K562 (cell line): ENCODE data around the gene LRP1B. TPM values are rescaled to one million over a fixed set of nuclear protein-coding genes. Genes with fewer than 3 reads are reported as not detected.

ENCODE experiments used
- ATAC-seq: fragments of 200-7000 bp; cut with Tn5 transposase; 3 replicates; pipeline ENCODE4 v1.9.1; 2020; ENCODE audit warnings: moderate library complexity
- BruUV-seq: library from RNA; stranded (reverse); fragments of 400-500 nt; replicated peaks from 2 replicates; lab custom pipeline; 2021; lab: Mats Ljungman, UMichigan
- CTCF ChIA-PET: fragments of 300-600 bp; formaldehyde crosslinking; extraction: SDS; loops from one replicate; lab custom pipeline; 2021; ENCODE audit warnings: low intra/inter-chr PET ratio; lab: Yijun Ruan, JAX
- POLR2A ChIA-PET: fragments of 300-600, 350-650 bp; sonication (Branson Sonifier 250); formaldehyde crosslinking; extraction: SDS; loops from one replicate; lab custom pipeline; 2021; ENCODE audit warnings: antibody characterized with exemption, inconsistent platforms; lab: Yijun Ruan, JAX
- DNase-seq, 4 experiments: peaks; one replicate each; pipeline versions ENCODE4 v3.0.0 to v3.0.0-alpha.2; 2011 to 2018; ENCODE audit warnings: low spot score in 3 of 4, mixed read lengths in 3 of 4; ENCODE audit errors: extremely low read depth in 1 of 4
- FAIRE-seq: peaks from 2 replicates; lab custom pipeline; 2011; peaks lifted over from hg19 to GRCh38; lab: Jason Lieb, UNC
- H2AFZ ChIP-seq: 2 replicates; pipeline ENCODE4 v1.6.0; 2011; ENCODE audit warnings: low read depth, low read length, control low read depth, inconsistent platforms
- H3K27ac ChIP-seq: fragments of 200-600 bp; 3 replicates; pipeline ENCODE4 v1.8.0; 2011; ENCODE audit warnings: low read depth, mild to moderate bottlenecking, control low read depth, inconsistent platforms, low read length, moderate library complexity, mixed read lengths; ENCODE audit errors: extremely low read depth
- H3K27me3 ChIP-seq, 2 experiments: fragments of 300-600 bp in 1 of 2; 2 replicates in 1 of 2; 3 replicates in 1 of 2; pipeline versions ENCODE4 v1.6.0 to v1.8.0; 2011; ENCODE audit warnings: inconsistent platforms in 2 of 2, low read length in 2 of 2, mild to moderate bottlenecking in 1 of 2, mixed read lengths in 1 of 2, moderate library complexity in 1 of 2; ENCODE audit not compliant: control insufficient read depth in 2 of 2, insufficient read depth in 2 of 2
- H3K36me3 ChIP-seq: fragments of 300-600 bp; 3 replicates; pipeline ENCODE4 v1.8.0; 2011; ENCODE audit warnings: mild to moderate bottlenecking, low read length, inconsistent platforms; ENCODE audit not compliant: control insufficient read depth, insufficient read depth
- H3K4me1 ChIP-seq, 2 experiments: fragments of 200-600 bp in 1 of 2; replicated peaks in 1 of 2; 2 replicates in 1 of 2; 3 replicates in 1 of 2; pipeline versions ENCODE4 v1.5.1 to v1.8.0; 2011; ENCODE audit warnings: inconsistent platforms in 2 of 2, low read length in 2 of 2, mild to moderate bottlenecking in 1 of 2, mixed read lengths in 1 of 2, moderate library complexity in 1 of 2; ENCODE audit not compliant: control insufficient read depth in 2 of 2, insufficient read depth in 2 of 2
- H3K4me2 ChIP-seq: 2 replicates; pipeline ENCODE4 v1.6.1; 2011; ENCODE audit warnings: low read length, control low read depth, inconsistent platforms, mixed read lengths; ENCODE audit not compliant: insufficient read depth
- H3K4me3 ChIP-seq: fragments of 200-600 bp; sonication (generic), shearing (Covaris generic); 2 replicates; pipeline ENCODE4 v1.5.1; 2016; ENCODE audit warnings: control low read depth, inconsistent platforms
- H3K79me2 ChIP-seq: fragments of 200-600 bp; 3 replicates; pipeline ENCODE4 v1.8.0; 2011; ENCODE audit warnings: low read length, inconsistent platforms; ENCODE audit not compliant: control insufficient read depth, insufficient read depth
- H3K9ac ChIP-seq, 2 experiments: 2 replicates each; pipeline versions ENCODE4 v1.6.0 to v1.6.1; 2011; ENCODE audit warnings: low read depth in 2 of 2, low read length in 2 of 2, control low read depth in 1 of 2, inconsistent platforms in 1 of 2, mild to moderate bottlenecking in 1 of 2, mixed read lengths in 1 of 2; ENCODE audit not compliant: insufficient read depth in 1 of 2
- H3K9me1 ChIP-seq: one replicate; pipeline ENCODE4 v1.6.0; 2011; ENCODE audit warnings: inconsistent platforms, mild to moderate bottlenecking, low read length, moderate library complexity; ENCODE audit not compliant: control insufficient read depth, insufficient read depth
- H3K9me3 ChIP-seq: replicated peaks from 2 replicates; pipeline ENCODE4 v1.5.1; 2011; ENCODE audit warnings: low read depth, low read length, inconsistent platforms; ENCODE audit not compliant: control insufficient read depth, insufficient read depth
- H4K20me1 ChIP-seq: replicated peaks from 2 replicates; pipeline ENCODE4 v1.6.1; 2011; ENCODE audit warnings: low read length, inconsistent platforms, mixed read lengths; ENCODE audit not compliant: control insufficient read depth, insufficient read depth
- DPF2 ChIP-seq: fragments of 450-650 bp; IDR thresholded peaks from 2 replicates; pipeline ENCODE4 v1.6.1; 2016
- EP400 ChIP-seq: fragments of 450-650 bp; IDR thresholded peaks from 2 replicates; pipeline ENCODE4 v1.6.1; 2017; ENCODE audit warnings: antibody characterized with exemption, mild to moderate bottlenecking, moderate library complexity
- FOXA1 ChIP-seq: fragments of 450-650 bp; IDR thresholded peaks from 2 replicates; pipeline ENCODE4 v1.6.1; 2016; ENCODE audit warnings: mild to moderate bottlenecking, borderline replicate concordance
- FOXA3 ChIP-seq, 2 experiments: fragments of 450-650 bp in 1 of 2; sonication (generic) in 1 of 2; formaldehyde crosslinking; IDR thresholded peaks in 1 of 2; conservative IDR thresholded peaks in 1 of 2; 2 replicates each; pipeline versions ENCODE4 v1.4.0 to v1.8.0; 2020 to 2022; ENCODE audit warnings: mild to moderate bottlenecking in 2 of 2, missing genetic modification reagents in 1 of 2
- HOXB6 ChIP-seq: fragments of 250-450 bp; sonication (Bioruptor Pico); IDR thresholded peaks from 2 replicates; pipeline ENCODE4 v1.5.1; 2022; ENCODE audit warnings: mild to moderate bottlenecking, borderline replicate concordance
- KLF16 ChIP-seq: IDR thresholded peaks from 2 replicates; pipeline ENCODE4 v1.6.1; 2016; ENCODE audit warnings: antibody characterized with exemption
- MTA3 ChIP-seq: fragments of 450-650 bp; formaldehyde crosslinking; IDR thresholded peaks from 2 replicates; pipeline ENCODE4 v1.6.1; 2017; ENCODE audit warnings: mild to moderate bottlenecking, borderline replicate concordance
- NCOA2 ChIP-seq, 2 experiments: fragments of 450-650 bp; IDR thresholded peaks; 2 replicates each; pipeline ENCODE4 v1.6.1; 2018; ENCODE audit warnings: mild to moderate bottlenecking in 2 of 2, moderate library complexity in 1 of 2; ENCODE audit not compliant: partially characterized antibody in 2 of 2
- PRPF4 ChIP-seq: fragments of 200-400 bp; formaldehyde crosslinking; IDR thresholded peaks from one replicate; pipeline ENCODE4 v1.6.1; 2017; ENCODE audit warnings: low read length, low read depth, mild to moderate bottlenecking; ENCODE audit not compliant: insufficient read depth, poor library complexity, severe bottlenecking
- RBM22 ChIP-seq: fragments of 200-400 bp; formaldehyde crosslinking; IDR thresholded peaks from 2 replicates; pipeline ENCODE4 v1.6.1; 2018; ENCODE audit warnings: low read length, low read depth; ENCODE audit not compliant: poor library complexity, severe bottlenecking
- SMARCA4 ChIP-seq: fragments of 450-650 bp; IDR thresholded peaks from 2 replicates; pipeline ENCODE4 v1.6.1; 2016
- STAT5A ChIP-seq: IDR thresholded peaks from 2 replicates; pipeline ENCODE4 v1.6.1; 2012; ENCODE audit warnings: low read length, inconsistent platforms, borderline replicate concordance
- ZNF436 ChIP-seq: fragments of 250-450, 450-650 bp; sonication (Bioruptor Pico); formaldehyde crosslinking; IDR thresholded peaks from 2 replicates; pipeline ENCODE4 v1.7.0; 2020; ENCODE audit warnings: mild to moderate bottlenecking
- WGBS: fragments of 100-300 bp; shearing (Covaris generic); methylation state at CpG from one replicate; pipeline ENCODE4 v1.1.6; 2016; ENCODE audit warnings: low coverage, mixed read lengths; ENCODE audit not compliant: insufficient coverage; ENCODE audit errors: missing lambda C conversion rate; 5-methylcytosine and 5-hydroxymethylcytosine counted together
- in situ Hi-C: fragments of 300-500 bp; cut with MboI; formaldehyde crosslinking; loops from 4 replicates; pipeline ENCODE4 v1.15.0; 2018; ENCODE audit warnings: inconsistent platforms, mixed read lengths
- intact Hi-C: fragments of 100-400 bp; cut with micrococcal nuclease; formaldehyde crosslinking; loops from 2 replicates; pipeline ENCODE4 v1.14.2; 2022
- polyA plus RNA-seq, 8 experiments: library from polyadenylated mRNA; depleted of rRNA in 4 of 8; stranded (reverse) in 5 of 8; unstranded in 3 of 8; fragments of >200 nt; fragmentation: Nextera tagmentation in 2 of 8; fragmentation: Illumina TruSeq in 1 of 8; extraction: Ambion mirVana in 2 of 8; extraction: Trizol in 1 of 8; gene quantifications; 2 replicates each; pipeline versions ENCODE4 v1.2.1 to v1.2.3, GENCODE V29; 2011 to 2014; ENCODE audit warnings: inconsistent platforms in 1 of 8, missing spikeins in 1 of 8
- total RNA-seq, 7 experiments: library from RNA; depleted of rRNA in 6 of 7; stranded (reverse); fragments of >200 nt in 6 of 7; fragmentation: Illumina TruSeq in 2 of 7; extraction: Trizol in 2 of 7; gene quantifications; 2 replicates each; pipeline versions ENCODE4 v1.2.1 to v1.2.3, GENCODE V29; 2011 to 2021; ENCODE audit warnings: low replicate concordance in 1 of 7
- TF ChIP-seq, protein P1 (sequence below): sonication (generic); formaldehyde crosslinking; IDR thresholded peaks from 2 replicates; pipeline ENCODE4 v1.8.0; 2023; ENCODE audit warnings: missing genetic modification reagents, mild to moderate bottlenecking, borderline replicate concordance
- TF ChIP-seq, protein P2 (sequence below): IDR thresholded peaks from 2 replicates; pipeline ENCODE4 v1.6.1; 2011; ENCODE audit not compliant: insufficient read length; ENCODE audit errors: extremely low read depth
- TF ChIP-seq, protein P3 (sequence below): fragments of 450-650 bp; formaldehyde crosslinking; IDR thresholded peaks from 2 replicates; pipeline ENCODE4 v1.4.0; 2022; ENCODE audit warnings: mild to moderate bottlenecking, moderate library complexity

Gene LRP1B
- total and polyA plus RNA-seq, 9 of the 15 experiments (the other 6 are each of a cell fraction or from before 2014, with no cell fraction given) = not detected

DNA sequence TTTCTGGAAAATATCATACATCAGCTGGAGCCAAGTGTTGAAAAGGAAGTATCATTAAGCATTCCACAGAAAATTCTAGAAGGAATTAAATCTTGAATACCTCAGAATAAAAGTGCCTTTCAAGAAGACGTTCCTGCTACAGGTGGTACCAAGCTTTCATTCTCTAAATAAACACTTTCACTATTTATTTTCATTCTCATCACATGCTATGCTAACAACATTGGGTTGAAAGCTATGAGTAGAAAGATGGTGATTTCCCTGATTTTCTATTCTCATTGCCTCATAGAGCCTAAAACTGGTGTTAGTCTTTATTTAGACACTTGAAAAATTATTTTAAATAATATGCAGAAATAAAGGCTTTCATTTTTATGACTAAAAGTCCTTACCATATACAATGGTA lies 324.7 kb downstream of the LRP1B start (continued):
- TF ChIP-seq RBM22 (no peak), PRPF4 (no peak), MTA3 (no peak)
- TF ChIP-seq, protein P1, sequence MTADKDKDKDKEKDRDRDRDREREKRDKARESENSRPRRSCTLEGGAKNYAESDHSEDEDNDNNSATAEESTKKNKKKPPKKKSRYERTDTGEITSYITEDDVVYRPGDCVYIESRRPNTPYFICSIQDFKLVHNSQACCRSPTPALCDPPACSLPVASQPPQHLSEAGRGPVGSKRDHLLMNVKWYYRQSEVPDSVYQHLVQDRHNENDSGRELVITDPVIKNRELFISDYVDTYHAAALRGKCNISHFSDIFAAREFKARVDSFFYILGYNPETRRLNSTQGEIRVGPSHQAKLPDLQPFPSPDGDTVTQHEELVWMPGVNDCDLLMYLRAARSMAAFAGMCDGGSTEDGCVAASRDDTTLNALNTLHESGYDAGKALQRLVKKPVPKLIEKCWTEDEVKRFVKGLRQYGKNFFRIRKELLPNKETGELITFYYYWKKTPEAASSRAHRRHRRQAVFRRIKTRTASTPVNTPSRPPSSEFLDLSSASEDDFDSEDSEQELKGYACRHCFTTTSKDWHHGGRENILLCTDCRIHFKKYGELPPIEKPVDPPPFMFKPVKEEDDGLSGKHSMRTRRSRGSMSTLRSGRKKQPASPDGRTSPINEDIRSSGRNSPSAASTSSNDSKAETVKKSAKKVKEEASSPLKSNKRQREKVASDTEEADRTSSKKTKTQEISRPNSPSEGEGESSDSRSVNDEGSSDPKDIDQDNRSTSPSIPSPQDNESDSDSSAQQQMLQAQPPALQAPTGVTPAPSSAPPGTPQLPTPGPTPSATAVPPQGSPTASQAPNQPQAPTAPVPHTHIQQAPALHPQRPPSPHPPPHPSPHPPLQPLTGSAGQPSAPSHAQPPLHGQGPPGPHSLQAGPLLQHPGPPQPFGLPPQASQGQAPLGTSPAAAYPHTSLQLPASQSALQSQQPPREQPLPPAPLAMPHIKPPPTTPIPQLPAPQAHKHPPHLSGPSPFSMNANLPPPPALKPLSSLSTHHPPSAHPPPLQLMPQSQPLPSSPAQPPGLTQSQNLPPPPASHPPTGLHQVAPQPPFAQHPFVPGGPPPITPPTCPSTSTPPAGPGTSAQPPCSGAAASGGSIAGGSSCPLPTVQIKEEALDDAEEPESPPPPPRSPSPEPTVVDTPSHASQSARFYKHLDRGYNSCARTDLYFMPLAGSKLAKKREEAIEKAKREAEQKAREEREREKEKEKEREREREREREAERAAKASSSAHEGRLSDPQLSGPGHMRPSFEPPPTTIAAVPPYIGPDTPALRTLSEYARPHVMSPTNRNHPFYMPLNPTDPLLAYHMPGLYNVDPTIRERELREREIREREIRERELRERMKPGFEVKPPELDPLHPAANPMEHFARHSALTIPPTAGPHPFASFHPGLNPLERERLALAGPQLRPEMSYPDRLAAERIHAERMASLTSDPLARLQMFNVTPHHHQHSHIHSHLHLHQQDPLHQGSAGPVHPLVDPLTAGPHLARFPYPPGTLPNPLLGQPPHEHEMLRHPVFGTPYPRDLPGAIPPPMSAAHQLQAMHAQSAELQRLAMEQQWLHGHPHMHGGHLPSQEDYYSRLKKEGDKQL (CRISPR knock-in tag) = no peak

DNA sequence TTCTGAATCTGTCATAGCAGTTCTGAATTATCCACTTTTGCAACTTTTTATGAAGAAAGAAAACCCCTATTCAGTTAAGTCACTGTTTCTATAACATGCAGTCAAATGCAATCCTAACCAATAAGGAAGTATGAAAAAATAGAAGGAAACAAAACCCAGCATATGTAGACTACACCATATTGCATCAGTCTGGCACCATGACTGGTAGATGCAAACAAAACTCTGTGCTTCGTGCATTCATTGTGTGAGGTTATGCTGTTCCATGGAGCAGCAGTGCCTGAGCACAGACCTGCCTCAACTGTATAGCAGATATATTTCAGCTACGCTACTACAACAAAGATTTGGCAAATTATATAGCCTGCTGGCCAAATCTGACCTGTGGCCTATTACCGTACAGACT lies 325.5 kb downstream of the LRP1B start:
- no peak for DNase-seq
- FAIRE-seq = no peak
- Histone ChIP-seq H3K9me1 (no peaks in the 10 kb centered on the region), H2AFZ (no peak overlapping the region), H3K36me3 (no peaks in the 10 kb centered on the region), H3K9me3 (peaks cover 2% of the 10 kb centered on the region; the same call in 1 of the 2 replicates), H3K27ac (no peak overlapping the region), H3K4me3 (no peak overlapping the region), H4K20me1 (no peaks in the 10 kb centered on the region), H3K27me3 (no peaks in the 10 kb centered on the region), H3K4me2 (no peak overlapping the region), H3K9ac (no peak overlapping the region), H3K79me2 (no peaks in the 10 kb centered on the region), H3K4me1 (no peaks in the 10 kb centered on the region)
- WGBS = 0% methylated on average over 3 of the region's 3 CpGs
- CTCF ChIA-PET = no interaction called here
- intact Hi-C loops (no loop called here), in situ Hi-C loops (no loop called here)
- POLR2A ChIA-PET = no interaction called here
- no TSS peak for BruUV-seq
- no peak for ATAC-seq
- TF ChIP-seq SMARCA4 (no peak), KLF16 (no peak), FOXA3 (CRISPR knock-in tag; conservative IDR thresholded peaks at IDR 0.05 in 1 of 2, IDR thresholded peaks at IDR 0.05 in 1 of 2) (no peak), HOXB6 (CRISPR knock-in tag) (no peak), ZNF436 (CRISPR knock-in tag) (no peak), FOXA1 (no peak), DPF2 (no peak), NCOA2 (IDR thresholded peaks at IDR 0.05; ENCODE audit: partially characterized antibody in 2 of 2) (no peak), EP400 (no peak), STAT5A (no peak)
- TF ChIP-seq, protein P2, sequence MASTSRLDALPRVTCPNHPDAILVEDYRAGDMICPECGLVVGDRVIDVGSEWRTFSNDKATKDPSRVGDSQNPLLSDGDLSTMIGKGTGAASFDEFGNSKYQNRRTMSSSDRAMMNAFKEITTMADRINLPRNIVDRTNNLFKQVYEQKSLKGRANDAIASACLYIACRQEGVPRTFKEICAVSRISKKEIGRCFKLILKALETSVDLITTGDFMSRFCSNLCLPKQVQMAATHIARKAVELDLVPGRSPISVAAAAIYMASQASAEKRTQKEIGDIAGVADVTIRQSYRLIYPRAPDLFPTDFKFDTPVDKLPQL = no peak
- TF ChIP-seq, protein P3, sequence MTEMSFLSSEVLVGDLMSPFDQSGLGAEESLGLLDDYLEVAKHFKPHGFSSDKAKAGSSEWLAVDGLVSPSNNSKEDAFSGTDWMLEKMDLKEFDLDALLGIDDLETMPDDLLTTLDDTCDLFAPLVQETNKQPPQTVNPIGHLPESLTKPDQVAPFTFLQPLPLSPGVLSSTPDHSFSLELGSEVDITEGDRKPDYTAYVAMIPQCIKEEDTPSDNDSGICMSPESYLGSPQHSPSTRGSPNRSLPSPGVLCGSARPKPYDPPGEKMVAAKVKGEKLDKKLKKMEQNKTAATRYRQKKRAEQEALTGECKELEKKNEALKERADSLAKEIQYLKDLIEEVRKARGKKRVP (CRISPR knock-in tag) = no peak
